ENCODE data around the gene AMER1. TPM values are rescaled to one million over a fixed set of nuclear protein-coding genes. Genes with fewer than 3 reads are reported as not detected.

Gene AMER1
- total and polyA plus RNA-seq, 12 donors, result 0.54 to 8.7 (median 4.3) TPM

- Histone ChIP-seq H3K27ac (no peak overlapping the region), H3K4me3 (no peak overlapping the region), H3K27me3 (no peaks in the 10 kb centered on the region), H3K36me3 (replicated peaks in 1 of 2) (no peaks in the 10 kb centered on the region), H3K4me1 (replicated peaks in 1 of 2) (no peaks in the 10 kb centered on the region), H3K9me3 (replicated peaks in 1 of 3) (no peaks in the 10 kb centered on the region)
- 67 to 77% methylated on average over 6 of the region's 6 CpGs; no CpG with 5 or more reads in 2 of the 4 donors for WGBS, 4 donors
- TF ChIP-seq POLR2A (IDR thresholded peaks at IDR 0.05), result no peak
- TF ChIP-seq, protein P1, sequence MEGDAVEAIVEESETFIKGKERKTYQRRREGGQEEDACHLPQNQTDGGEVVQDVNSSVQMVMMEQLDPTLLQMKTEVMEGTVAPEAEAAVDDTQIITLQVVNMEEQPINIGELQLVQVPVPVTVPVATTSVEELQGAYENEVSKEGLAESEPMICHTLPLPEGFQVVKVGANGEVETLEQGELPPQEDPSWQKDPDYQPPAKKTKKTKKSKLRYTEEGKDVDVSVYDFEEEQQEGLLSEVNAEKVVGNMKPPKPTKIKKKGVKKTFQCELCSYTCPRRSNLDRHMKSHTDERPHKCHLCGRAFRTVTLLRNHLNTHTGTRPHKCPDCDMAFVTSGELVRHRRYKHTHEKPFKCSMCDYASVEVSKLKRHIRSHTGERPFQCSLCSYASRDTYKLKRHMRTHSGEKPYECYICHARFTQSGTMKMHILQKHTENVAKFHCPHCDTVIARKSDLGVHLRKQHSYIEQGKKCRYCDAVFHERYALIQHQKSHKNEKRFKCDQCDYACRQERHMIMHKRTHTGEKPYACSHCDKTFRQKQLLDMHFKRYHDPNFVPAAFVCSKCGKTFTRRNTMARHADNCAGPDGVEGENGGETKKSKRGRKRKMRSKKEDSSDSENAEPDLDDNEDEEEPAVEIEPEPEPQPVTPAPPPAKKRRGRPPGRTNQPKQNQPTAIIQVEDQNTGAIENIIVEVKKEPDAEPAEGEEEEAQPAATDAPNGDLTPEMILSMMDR (IDR thresholded peaks at IDR 0.05), result no peak
- intact Hi-C loops (cut with DNase I), result no loop called here
- no peak for DNase-seq
Observed at GRCh38 chrX:64152857-64153256, 52.7 kb downstream of the AMER1 start.

GRCh38 chrX:64151911-64152310 lies 53.6 kb downstream of the AMER1 start:
- TF ChIP-seq, protein P1 (IDR thresholded peaks at IDR 0.05), result no peak
- DNase-seq, result no peak
- no peaks in the 10 kb centered on the region for H3K36me3 ChIP-seq (replicated peaks in 1 of 2)
- H3K27ac ChIP-seq, result no peak overlapping the region
- intact Hi-C loops (cut with DNase I), result no loop called here
- no peaks in the 10 kb centered on the region for H3K9me3 ChIP-seq (replicated peaks in 1 of 3)
- H3K27me3 ChIP-seq, result no peaks in the 10 kb centered on the region
- no peaks in the 10 kb centered on the region for H3K4me1 ChIP-seq (replicated peaks in 1 of 2)
- no peak overlapping the region for H3K4me3 ChIP-seq

GRCh38 chrX:64150775-64151174 lies 54.7 kb downstream of the AMER1 start:
- Histone ChIP-seq H3K27ac (no peak overlapping the region), H3K9me3 (replicated peaks in 1 of 3) (no peaks in the 10 kb centered on the region), H3K4me1 (replicated peaks in 1 of 2) (no peaks in the 10 kb centered on the region), H3K36me3 (replicated peaks in 1 of 2) (no peaks in the 10 kb centered on the region), H3K27me3 (no peaks in the 10 kb centered on the region), H3K4me3 (no peak overlapping the region)
- intact Hi-C loops (cut with DNase I), result no loop called here
- WGBS, 4 donors, result 53 to 88% (median 75%) methylated on average over 2 of the region's 2 CpGs
- DNase-seq, result no peak
- TF ChIP-seq, protein P1 (IDR thresholded peaks at IDR 0.05), result no peak
- TF ChIP-seq POLR2A (IDR thresholded peaks at IDR 0.05), result no peak

Small RNA genes lying within 50 kb of the gene (small RNA-seq; reads per million reads assigned to genes)
- 0 reads per million in 2 donors for gene RN7SL799P

Other genes starting within 250 kb of the AMER1 start
- gene ASB12, start 24.9 kb upstream of the AMER1 start, total RNA-seq, result under 1 TPM in 4 of 9 donors, not detected in 5; 0.19 to 0.95 (median 0.25) TPM
- under 1 TPM; 0.24 to 0.64 (median 0.46) TPM for gene ASB12, start 24.9 kb upstream of the AMER1 start, polyA plus RNA-seq
- gene MTMR8, start 189.7 kb upstream of the AMER1 start, total RNA-seq, result 10 to 100 TPM in 1 of 9 donors, 1 to 10 TPM in 8; 1.1 to 39.5 (median 2.8) TPM
- 1 to 10 TPM in 1 of 3 donors, under 1 TPM in 2; 0.71 to 2.0 (median 0.72) TPM for gene MTMR8, start 189.7 kb upstream of the AMER1 start, polyA plus RNA-seq

Measured in adrenal gland (tissue), 12 donors.